IPS-18a (cell line): Measurements from ENCODE around the gene SURF2.
"Not testable (repeated sequence)": the region's sequence is repeated elsewhere in the genome, so short reads cannot be mapped to it uniquely, and the experiment has no call there.

Experiments
- H3K27ac ChIP-seq: one replicate; pipeline ENCODE4 v1.5.1; 2013; ENCODE audit warnings: low read length
- H3K27me3 ChIP-seq: one replicate; pipeline ENCODE4 v1.6.1; 2013; ENCODE audit warnings: mild to moderate bottlenecking, low read length; ENCODE audit not compliant: control insufficient read depth, insufficient read depth
- H3K36me3 ChIP-seq: one replicate; pipeline ENCODE4 v1.6.1; 2013; ENCODE audit warnings: low read depth, low read length; ENCODE audit not compliant: control insufficient read depth
- H3K4me1 ChIP-seq: one replicate; pipeline ENCODE4 v1.6.1; 2013; ENCODE audit warnings: low read depth, low read length; ENCODE audit not compliant: control insufficient read depth
- H3K4me3 ChIP-seq: one replicate; pipeline ENCODE4 v1.5.1; 2013; ENCODE audit warnings: low read length
- H3K9ac ChIP-seq: one replicate; pipeline ENCODE4 v1.6.1; 2013; ENCODE audit warnings: mild to moderate bottlenecking, low read length, moderate library complexity
- H3K9me3 ChIP-seq: one replicate; pipeline ENCODE4 v1.6.1; 2013; ENCODE audit warnings: low read depth, low read length; ENCODE audit not compliant: control insufficient read depth

Gene SURF2

DNA sequence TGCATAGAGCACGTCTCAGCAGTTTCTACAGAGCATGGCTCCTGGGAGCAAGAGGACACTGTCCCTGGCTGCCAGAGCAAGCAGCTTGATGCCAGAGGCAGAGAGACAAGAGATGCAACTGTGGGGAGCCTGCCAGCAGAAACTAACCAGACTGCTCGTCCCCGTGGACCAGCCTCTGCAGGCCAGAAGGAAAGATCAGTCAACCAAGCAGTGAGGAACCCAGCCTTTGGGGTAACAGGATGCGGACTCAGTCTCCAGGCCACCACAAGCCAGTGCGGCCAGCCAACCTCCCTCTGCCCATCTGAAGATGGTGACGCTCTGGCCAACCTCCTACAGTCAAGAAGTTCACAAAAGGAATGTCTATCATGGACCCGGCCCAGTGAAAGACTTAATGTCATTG is 15.8 kb downstream of the SURF2 start:
- peaks cover 8% of the 10 kb centered on the region for H3K27me3 ChIP-seq
- no peaks in the 10 kb centered on the region for H3K9me3 ChIP-seq
- H3K4me3 ChIP-seq = no peak overlapping the region
- peaks cover 5% of the 10 kb centered on the region for H3K4me1 ChIP-seq
- no peak overlapping the region for H3K27ac ChIP-seq
- H3K36me3 ChIP-seq = peaks cover 16% of the 10 kb centered on the region
- no peak overlapping the region for H3K9ac ChIP-seq

DNA sequence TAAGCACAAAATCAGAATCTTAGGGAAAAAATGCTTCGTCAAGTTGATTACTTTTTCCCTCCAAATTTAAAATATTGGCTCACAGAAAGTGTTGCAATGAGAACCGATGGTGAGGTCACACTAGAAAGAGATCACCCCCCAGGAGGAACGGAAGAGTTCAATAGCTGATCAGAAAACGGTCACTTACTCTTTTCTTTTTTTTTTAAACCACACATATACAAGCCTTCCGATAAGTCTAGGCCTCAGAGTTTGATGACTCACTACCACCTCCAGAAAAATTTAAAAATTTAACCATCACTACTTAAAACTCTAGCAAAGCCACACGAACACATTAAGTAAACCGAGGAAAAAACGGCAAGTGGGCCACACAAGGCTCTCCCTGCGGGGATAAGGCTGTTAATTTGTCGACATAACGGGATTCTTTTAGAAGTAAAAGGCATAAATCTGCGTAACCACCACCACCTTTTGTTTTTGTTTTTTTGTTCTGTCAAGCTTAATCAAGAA is 18.3 kb downstream of the SURF2 start:
- Histone ChIP-seq H3K27ac (no peak overlapping the region), H3K4me1 (peaks cover 8% of the 10 kb centered on the region)

DNA sequence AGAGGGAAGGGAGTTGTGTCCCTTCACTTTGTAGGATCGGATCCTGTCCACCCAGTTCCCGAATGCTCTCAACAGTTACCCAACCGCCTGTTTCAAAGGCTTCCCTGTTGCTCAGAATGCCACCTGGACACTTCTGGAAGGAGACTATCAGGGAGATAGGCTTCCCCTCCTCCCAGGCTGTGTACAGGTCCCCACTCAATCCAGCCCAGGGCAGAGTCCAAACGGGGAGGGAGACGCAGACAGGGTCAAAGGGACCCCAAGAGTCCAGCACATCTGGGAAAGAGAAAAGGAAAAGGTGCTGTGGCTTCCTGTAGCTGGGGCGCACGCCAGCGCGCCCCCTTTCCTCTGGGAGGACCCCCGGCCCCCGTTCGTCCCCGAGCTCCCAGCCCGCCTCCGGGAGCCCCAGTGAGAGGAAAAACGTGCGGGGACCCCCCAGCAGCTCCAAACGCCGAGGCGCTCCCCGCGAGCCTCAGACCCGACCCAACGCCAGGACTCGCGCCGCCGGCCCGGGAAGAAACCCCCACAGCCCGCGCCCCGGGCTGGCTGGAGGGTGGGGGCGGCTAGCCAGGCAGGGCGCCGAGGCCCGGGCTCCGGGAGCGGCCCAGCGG is 18.9 kb downstream of the SURF2 start:
- Histone ChIP-seq H3K4me1 (peaks cover 8% of the 10 kb centered on the region), H3K9me3 (no peaks in the 10 kb centered on the region), H3K27ac (no peak overlapping the region)

More for the DNA sequence above, 18.3 kb downstream of the SURF2 start:
- Histone ChIP-seq H3K9me3 (no peaks in the 10 kb centered on the region), H3K9ac (peak overlapping the region; percentile 84), H3K27me3 (peaks cover 22% of the 10 kb centered on the region), H3K4me3 (peak overlapping the region; percentile 95), H3K36me3 (peaks cover 15% of the 10 kb centered on the region)

DNA sequence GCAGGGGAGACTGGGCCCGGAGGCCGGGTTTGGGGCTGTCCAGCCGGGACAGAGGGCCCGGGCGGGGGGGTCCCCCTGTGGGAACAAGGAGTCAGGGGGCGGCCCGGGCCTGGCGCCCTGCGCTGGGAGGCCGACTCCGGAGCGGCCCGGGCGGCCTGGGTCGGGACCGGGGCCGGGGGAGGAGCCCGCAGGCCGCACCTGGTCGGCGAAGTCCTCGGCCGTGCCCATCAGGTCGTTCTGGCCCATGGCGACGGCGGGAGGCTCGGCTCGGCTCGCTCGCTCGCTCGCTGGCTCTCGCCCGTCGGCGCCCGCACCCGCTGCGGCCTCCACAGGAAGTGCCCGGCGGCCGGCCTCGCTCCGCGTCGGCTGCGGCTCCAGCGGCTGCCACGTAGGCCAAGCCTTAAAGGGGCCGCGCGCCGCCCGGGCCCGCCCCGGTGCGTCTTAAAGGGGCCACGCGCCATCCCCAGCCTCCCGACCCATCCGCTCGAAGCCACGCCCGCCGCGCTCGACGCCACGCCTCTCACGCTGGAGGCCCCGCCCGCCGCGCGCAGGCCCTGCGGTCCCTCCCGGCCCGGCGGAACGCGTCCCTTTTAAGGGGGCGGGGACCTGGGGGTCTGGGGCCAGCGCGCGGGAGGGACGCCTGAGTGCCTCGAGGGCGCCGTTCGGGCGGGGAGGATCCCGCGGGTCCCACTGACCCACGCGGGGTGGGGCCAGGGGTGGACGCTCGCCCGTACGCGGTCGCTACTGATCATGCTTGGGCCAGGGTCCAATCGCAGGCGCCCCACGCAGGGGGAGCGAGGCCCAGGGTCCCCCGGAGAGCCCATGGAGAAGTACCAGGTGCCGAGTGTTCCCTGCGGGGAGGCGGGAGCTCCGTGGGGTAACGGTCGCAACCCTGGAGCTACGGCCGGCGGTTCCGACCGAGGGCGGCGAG is 19.6 kb downstream of the SURF2 start, which contains the start of the genes STKLD1 and SURF4:
TSS of gene STKLD1 (plus strand) at position 643 of the 931 bp plus-strand sequence. CDS start at position 751, 108 bp downstream.
TSS of gene SURF4 (minus strand) at position 337 of the 931 bp plus-strand sequence. CDS start at position 246, 91 bp downstream.
- Histone ChIP-seq H3K9ac (peak within 1 kb of the TSS; percentile 84), H3K27ac (no peak within 1 kb of the TSS), H3K27me3 (peaks cover 22% of the 10 kb centered on the region), H3K4me3 (peak within 1 kb of the TSS; percentile 95), H3K4me1 (peaks cover 8% of the 10 kb centered on the region), H3K36me3 (peaks cover 7% of the 10 kb centered on the region), H3K9me3 (no peaks in the 10 kb centered on the region)

More for the DNA sequence above, 18.9 kb downstream of the SURF2 start:
- Histone ChIP-seq H3K4me3 (peak overlapping the region; percentile 95), H3K36me3 (peaks cover 15% of the 10 kb centered on the region), H3K9ac (peak overlapping the region; percentile 84), H3K27me3 (peaks cover 22% of the 10 kb centered on the region)

DNA sequence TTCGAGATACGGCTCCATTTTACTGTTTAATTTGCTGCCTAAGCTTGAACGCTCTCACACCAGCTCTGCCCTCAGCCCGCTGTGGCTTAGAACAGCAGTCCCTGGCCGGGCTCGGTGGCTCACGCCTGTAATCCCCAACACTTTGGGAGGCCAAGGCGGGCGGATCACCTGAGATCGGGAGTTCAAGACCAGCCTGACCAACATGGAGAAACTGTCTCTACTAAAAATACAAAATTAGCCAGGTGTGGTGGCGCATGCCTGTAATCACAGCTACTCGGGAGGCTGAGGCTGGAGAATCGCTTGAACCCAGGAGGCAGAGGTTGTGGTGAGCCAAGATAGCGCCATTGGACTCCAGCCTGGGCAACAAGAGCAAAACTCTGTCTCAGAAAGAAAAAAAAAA is 20.9 kb downstream of the SURF2 start:
- H3K9ac ChIP-seq, H3K27ac ChIP-seq, H3K4me3 ChIP-seq, H3K4me1 ChIP-seq, H3K36me3 ChIP-seq, H3K9me3 ChIP-seq: not testable (repeated sequence)
- H3K27me3 ChIP-seq = peaks cover 22% of the 10 kb centered on the region

DNA sequence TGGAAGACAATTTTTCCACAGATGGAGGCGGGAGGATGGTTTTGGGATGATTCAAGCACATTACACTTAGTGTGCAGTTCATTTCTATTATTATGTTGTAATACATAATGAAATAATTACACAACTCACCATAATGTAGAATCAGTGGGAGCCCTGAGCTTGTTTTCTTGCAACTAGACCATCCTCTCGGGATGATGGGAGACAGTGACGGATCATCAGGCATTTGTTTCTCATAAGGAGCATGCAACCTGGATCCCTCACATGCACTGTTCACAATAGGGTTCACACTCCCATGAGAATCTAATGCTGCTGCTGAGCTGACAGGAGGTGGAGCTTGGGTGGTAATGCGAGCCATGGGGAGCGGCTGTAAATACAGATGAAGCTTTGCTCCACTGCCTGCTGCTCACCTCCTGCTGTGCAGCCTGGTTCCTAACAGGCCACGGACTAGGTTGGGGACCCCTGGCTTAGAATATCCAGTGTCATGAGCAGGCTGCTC is 21.4 kb downstream of the SURF2 start:
- Histone ChIP-seq H3K36me3 (peaks cover 3% of the 10 kb centered on the region), H3K4me1 (peaks cover 8% of the 10 kb centered on the region), H3K4me3 (no peak overlapping the region), H3K27ac (no peak overlapping the region), H3K27me3 (peaks cover 22% of the 10 kb centered on the region), H3K9me3 (no peaks in the 10 kb centered on the region), H3K9ac (no peak overlapping the region)

DNA sequence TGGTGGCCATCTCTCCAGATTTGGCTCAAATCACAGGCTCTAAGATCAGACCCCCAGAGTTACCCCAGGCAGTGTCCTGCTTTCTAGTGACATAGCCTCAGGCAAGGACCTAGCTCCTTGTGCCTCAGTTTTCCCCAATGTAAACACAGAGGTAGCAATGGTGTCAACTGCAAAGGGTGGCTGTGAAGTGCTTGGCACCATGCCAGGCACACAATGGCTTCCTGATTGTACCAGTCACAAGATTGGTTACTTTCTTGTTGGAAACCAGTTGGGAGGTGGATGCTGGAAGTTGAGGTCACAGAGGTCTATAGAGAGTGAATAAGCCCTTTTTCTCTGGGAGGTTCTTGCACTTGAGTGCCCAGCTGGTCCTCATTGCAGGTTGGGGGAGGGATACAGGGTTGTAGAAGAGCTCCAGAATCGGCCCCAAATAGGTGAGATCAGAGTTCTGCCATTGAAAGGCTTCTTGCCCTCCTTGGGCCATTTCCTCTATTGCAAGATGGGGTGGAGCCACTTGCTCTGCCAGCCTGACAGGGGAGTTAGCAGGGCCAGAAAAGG is 22.1 kb downstream of the SURF2 start:
- peaks cover 22% of the 10 kb centered on the region for H3K27me3 ChIP-seq
- no peaks in the 10 kb centered on the region for H3K9me3 ChIP-seq
- no peaks in the 10 kb centered on the region for H3K36me3 ChIP-seq
- no peak overlapping the region for H3K4me3 ChIP-seq
- no peak overlapping the region for H3K27ac ChIP-seq
- H3K9ac ChIP-seq = no peak overlapping the region
- H3K4me1 ChIP-seq = peaks cover 8% of the 10 kb centered on the region

DNA sequence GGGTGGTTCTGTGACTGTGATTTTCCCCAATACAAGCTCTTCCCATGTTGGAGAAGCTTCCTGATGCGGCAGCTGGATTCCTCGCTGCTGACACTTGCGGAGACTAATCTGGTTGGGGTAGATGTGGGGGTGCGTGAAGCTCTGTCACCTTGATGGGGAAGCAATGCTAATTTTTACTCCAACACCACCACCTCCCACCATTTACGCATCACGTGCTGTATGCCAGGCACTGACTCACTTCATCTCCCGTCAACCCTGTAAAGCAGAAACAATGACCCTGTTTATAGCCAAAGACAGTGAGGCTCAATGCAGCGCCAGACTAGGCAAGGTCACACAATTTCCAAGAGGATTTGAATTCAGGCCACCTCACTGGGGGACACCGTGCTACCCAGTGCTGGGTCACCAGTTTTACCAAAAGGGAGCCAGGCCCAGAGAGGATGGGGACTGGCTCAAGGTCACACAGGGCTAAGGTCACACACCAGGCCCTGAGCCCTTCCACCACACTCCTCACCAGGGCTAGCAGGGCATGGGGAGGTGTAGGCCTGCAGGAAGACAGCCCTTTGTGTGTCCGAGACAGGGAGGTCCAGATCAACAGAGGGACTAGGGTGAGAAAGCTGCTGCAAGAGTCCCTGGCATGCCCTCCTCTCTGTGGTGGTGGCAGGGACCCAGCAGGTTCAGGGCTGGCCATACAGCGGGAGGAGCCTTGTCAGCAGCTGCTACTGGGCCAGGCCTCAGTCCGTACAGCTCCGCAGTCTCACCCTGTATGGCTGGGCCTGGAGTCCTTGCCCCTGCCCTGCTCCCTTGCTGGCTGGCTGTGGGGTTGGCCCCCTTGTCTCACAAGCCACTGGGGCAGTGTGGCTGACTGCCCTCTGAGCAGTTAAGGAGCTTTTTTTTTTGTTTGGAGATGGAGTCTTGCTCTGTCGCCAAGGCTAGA is 23.1 kb downstream of the SURF2 start:
- Histone ChIP-seq H3K27ac (no peak overlapping the region), H3K27me3 (peaks cover 22% of the 10 kb centered on the region), H3K36me3 (no peaks in the 10 kb centered on the region), H3K4me1 (peaks cover 8% of the 10 kb centered on the region), H3K9me3 (no peaks in the 10 kb centered on the region), H3K9ac (no peak overlapping the region), H3K4me3 (no peak overlapping the region)

DNA sequence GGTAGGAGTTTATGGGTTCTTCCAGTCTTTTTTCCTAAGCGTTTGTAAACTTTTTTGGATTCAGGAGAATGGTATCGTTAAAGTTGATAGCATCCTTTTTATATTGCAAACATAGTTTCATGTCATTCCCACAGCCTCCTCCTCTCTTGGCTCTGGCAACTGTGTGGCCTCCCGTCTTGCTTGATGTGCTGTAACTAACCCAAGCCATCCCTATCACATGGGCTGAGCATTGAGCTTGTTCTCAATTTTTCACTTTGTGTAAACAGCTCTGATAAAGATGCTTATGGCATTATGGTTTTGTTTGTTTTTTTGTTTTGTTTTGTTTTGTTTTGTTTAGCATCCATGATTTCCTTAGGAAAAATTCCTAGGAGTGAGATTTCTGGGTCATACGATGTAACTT is 24.4 kb downstream of the SURF2 start:
- Histone ChIP-seq H3K9me3 (no peaks in the 10 kb centered on the region), H3K36me3 (no peaks in the 10 kb centered on the region), H3K4me1 (peaks cover 3% of the 10 kb centered on the region), H3K9ac (no peak overlapping the region), H3K4me3 (no peak overlapping the region), H3K27me3 (peaks cover 22% of the 10 kb centered on the region), H3K27ac (no peak overlapping the region)

DNA sequence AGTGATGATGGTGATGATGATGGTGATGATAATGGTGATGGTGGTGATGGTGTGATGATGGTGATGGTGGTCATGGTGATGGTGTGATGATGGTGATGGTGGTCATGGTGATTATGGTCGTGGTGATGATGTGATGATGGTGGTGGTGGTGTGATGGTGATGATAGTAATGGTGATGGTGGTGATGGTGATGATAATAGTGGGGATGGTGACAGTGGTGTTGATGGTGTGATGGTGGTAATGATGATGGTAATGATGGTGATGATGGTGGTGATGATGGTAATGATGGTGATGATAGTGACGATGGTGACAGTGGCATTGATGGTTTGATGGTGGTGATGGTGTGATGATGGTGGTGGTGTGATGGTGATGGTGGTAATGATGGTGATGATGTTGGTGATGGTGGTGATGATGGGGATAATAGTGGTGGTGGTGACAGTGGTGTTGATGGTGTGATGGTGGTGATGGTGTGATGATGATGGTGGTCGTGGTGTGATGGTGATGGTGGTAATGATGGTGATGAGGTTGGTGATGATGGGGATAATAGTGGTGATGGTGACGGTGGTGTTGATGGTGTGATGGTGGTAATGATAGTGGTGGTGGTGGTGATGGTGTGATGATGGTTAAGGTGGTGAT is 26.3 kb downstream of the SURF2 start:
- H3K9me3 ChIP-seq = no peaks in the 10 kb centered on the region
- H3K4me1 ChIP-seq = peaks cover 3% of the 10 kb centered on the region
- H3K9ac ChIP-seq = no peak overlapping the region
- H3K27ac ChIP-seq = no peak overlapping the region
- H3K36me3 ChIP-seq = no peaks in the 10 kb centered on the region
- peaks cover 10% of the 10 kb centered on the region for H3K27me3 ChIP-seq
- no peak overlapping the region for H3K4me3 ChIP-seq
